Activated T-helper 17 cell treated with anti-CD3 and anti-CD28 coated beads, Interleukin-2, amount 50 U/mL, for 72 hours (primary cell): ENCODE data around the gene ALOX5AP. TPM values are rescaled to one million over a fixed set of nuclear protein-coding genes. Genes with fewer than 3 reads are reported as not detected.

ENCODE experiments used
- ATAC-seq: fragments of 150-1000 bp; cut with Tn5 transposase; replicated peaks from 2 replicates; pipeline ENCODE4 v1.10.0; 2021; ENCODE audit warnings: mild to moderate bottlenecking, moderate library complexity
- H3K27ac Mint-ChIP-seq: one replicate; pipeline ENCODE4 v1.8.0; 2022; ENCODE audit warnings: mixed read lengths
- H3K27me3 Mint-ChIP-seq: one replicate; pipeline ENCODE4 v1.8.0; 2022; ENCODE audit warnings: mixed read lengths
- H3K36me3 Mint-ChIP-seq: one replicate; pipeline ENCODE4 v1.8.0; 2022; ENCODE audit warnings: low read depth, mild to moderate bottlenecking, mixed read lengths
- H3K4me1 Mint-ChIP-seq: one replicate; pipeline ENCODE4 v1.8.0; 2022; ENCODE audit warnings: mixed read lengths
- H3K4me3 Mint-ChIP-seq: one replicate; pipeline ENCODE4 v1.8.0; 2022; ENCODE audit warnings: mild to moderate bottlenecking, mixed read lengths
- H3K9me3 Mint-ChIP-seq: one replicate; pipeline ENCODE4 v1.8.0; 2022; ENCODE audit warnings: mixed read lengths
- total RNA-seq, 2 donors: library from RNA; stranded (reverse); gene quantifications; one replicate each; pipeline ENCODE4 v1.2.3, GENCODE V29; 2022

The ALOX5AP gene
- total RNA-seq: 10 to 100 TPM; 33.7 to 62.5 TPM

- peak; percentile 45 for ATAC-seq
- H3K27me3 Mint-ChIP-seq: no peaks in the 10 kb centered on the region
- H3K36me3 Mint-ChIP-seq: peaks cover 4% of the 10 kb centered on the region
- peaks cover 46% of the 10 kb centered on the region for H3K4me1 Mint-ChIP-seq
- H3K27ac Mint-ChIP-seq: peak within 1 kb of the TSS; percentile 89
- peak within 1 kb of the TSS; percentile 81 for H3K4me3 Mint-ChIP-seq
- H3K9me3 Mint-ChIP-seq: no peaks in the 10 kb centered on the region
Measured at GRCh38 chr13:30735025-30735871, at the start of gene ALOX5AP. Gene ALOX5AP, plus strand, starts transcription at chr13:30735543. Its CDS starts 63 bp downstream, at chr13:30735606.

- ATAC-seq: no peak
Measured at GRCh38 chr13:30685987-30686386, 49.4 kb upstream of the ALOX5AP start.

GRCh38 chr13:30687601-30688000 is 47.7 kb upstream of the ALOX5AP start:
- ATAC-seq: no peak
- Mint-ChIP-seq H3K36me3 (no peaks in the 10 kb centered on the region), H3K4me1 (no peaks in the 10 kb centered on the region), H3K9me3 (no peaks in the 10 kb centered on the region), H3K4me3 (no peak overlapping the region), H3K27me3 (no peaks in the 10 kb centered on the region), H3K27ac (no peak overlapping the region)

More at GRCh38 chr13:30685987-30686386, 49.4 kb upstream of the ALOX5AP start:
- H3K4me3 Mint-ChIP-seq: no peak overlapping the region
- no peaks in the 10 kb centered on the region for H3K27me3 Mint-ChIP-seq
- H3K9me3 Mint-ChIP-seq: no peaks in the 10 kb centered on the region
- H3K4me1 Mint-ChIP-seq: no peaks in the 10 kb centered on the region
- H3K36me3 Mint-ChIP-seq: no peaks in the 10 kb centered on the region
- H3K27ac Mint-ChIP-seq: no peak overlapping the region

GRCh38 chr13:30689752-30690151 is 45.6 kb upstream of the ALOX5AP start:
- ATAC-seq: no peak
- no peaks in the 10 kb centered on the region for H3K9me3 Mint-ChIP-seq
- peak overlapping the region; percentile 82 for H3K4me3 Mint-ChIP-seq
- H3K36me3 Mint-ChIP-seq: no peaks in the 10 kb centered on the region
- H3K27ac Mint-ChIP-seq: peak overlapping the region; percentile 84
- no peaks in the 10 kb centered on the region for H3K27me3 Mint-ChIP-seq
- no peaks in the 10 kb centered on the region for H3K4me1 Mint-ChIP-seq

GRCh38 chr13:30690282-30691188 is 44.8 kb upstream of the ALOX5AP start:
- Mint-ChIP-seq H3K4me1 (peaks cover 1% of the 10 kb centered on the region), H3K9me3 (no peaks in the 10 kb centered on the region), H3K27me3 (no peaks in the 10 kb centered on the region), H3K27ac (peak overlapping the region; percentile 84), H3K36me3 (no peaks in the 10 kb centered on the region), H3K4me3 (peak overlapping the region; percentile 82)
- ATAC-seq: peak; percentile 67

- Mint-ChIP-seq H3K4me1 (peaks cover 12% of the 10 kb centered on the region), H3K27ac (no peak overlapping the region), H3K36me3 (no peaks in the 10 kb centered on the region), H3K27me3 (no peaks in the 10 kb centered on the region), H3K9me3 (no peaks in the 10 kb centered on the region), H3K4me3 (no peak overlapping the region)
- no peak for ATAC-seq
Measured at GRCh38 chr13:30692113-30692512, 43.2 kb upstream of the ALOX5AP start.

GRCh38 chr13:30696278-30697176 is 38.8 kb upstream of the ALOX5AP start:
- H3K4me1 Mint-ChIP-seq: peaks cover 12% of the 10 kb centered on the region
- H3K4me3 Mint-ChIP-seq: peak overlapping the region; percentile 52
- no peaks in the 10 kb centered on the region for H3K36me3 Mint-ChIP-seq
- no peak overlapping the region for H3K27ac Mint-ChIP-seq
- no peaks in the 10 kb centered on the region for H3K27me3 Mint-ChIP-seq
- H3K9me3 Mint-ChIP-seq: no peaks in the 10 kb centered on the region
- ATAC-seq: peak; percentile 73

GRCh38 chr13:30697177-30697953 is 38.0 kb upstream of the ALOX5AP start:
- Mint-ChIP-seq H3K4me3 (no peak overlapping the region), H3K27ac (no peak overlapping the region), H3K9me3 (no peaks in the 10 kb centered on the region), H3K4me1 (peaks cover 12% of the 10 kb centered on the region), H3K27me3 (no peaks in the 10 kb centered on the region), H3K36me3 (no peaks in the 10 kb centered on the region)
- no peak for ATAC-seq

GRCh38 chr13:30697996-30698401 is 37.3 kb upstream of the ALOX5AP start:
- H3K4me1 Mint-ChIP-seq: peaks cover 12% of the 10 kb centered on the region
- no peaks in the 10 kb centered on the region for H3K27me3 Mint-ChIP-seq
- no peak overlapping the region for H3K4me3 Mint-ChIP-seq
- no peak overlapping the region for H3K27ac Mint-ChIP-seq
- ATAC-seq: no peak
- H3K9me3 Mint-ChIP-seq: no peaks in the 10 kb centered on the region
- no peaks in the 10 kb centered on the region for H3K36me3 Mint-ChIP-seq

- H3K4me3 Mint-ChIP-seq: no peak overlapping the region
- no peak for ATAC-seq
- no peaks in the 10 kb centered on the region for H3K9me3 Mint-ChIP-seq
- H3K4me1 Mint-ChIP-seq: peaks cover 12% of the 10 kb centered on the region
- no peaks in the 10 kb centered on the region for H3K36me3 Mint-ChIP-seq
- H3K27ac Mint-ChIP-seq: no peak overlapping the region
- no peaks in the 10 kb centered on the region for H3K27me3 Mint-ChIP-seq
Measured at GRCh38 chr13:30698488-30699005, 36.8 kb upstream of the ALOX5AP start.

GRCh38 chr13:30700364-30700763 is 35.0 kb upstream of the ALOX5AP start:
- H3K36me3 Mint-ChIP-seq: no peaks in the 10 kb centered on the region
- ATAC-seq: peak; percentile 18
- H3K27me3 Mint-ChIP-seq: no peaks in the 10 kb centered on the region
- no peak overlapping the region for H3K4me3 Mint-ChIP-seq
- H3K9me3 Mint-ChIP-seq: no peaks in the 10 kb centered on the region
- no peak overlapping the region for H3K27ac Mint-ChIP-seq
- peaks cover 12% of the 10 kb centered on the region for H3K4me1 Mint-ChIP-seq

GRCh38 chr13:30702006-30702405 is 33.3 kb upstream of the ALOX5AP start:
- no peaks in the 10 kb centered on the region for H3K36me3 Mint-ChIP-seq
- H3K27me3 Mint-ChIP-seq: no peaks in the 10 kb centered on the region
- ATAC-seq: no peak
- no peak overlapping the region for H3K4me3 Mint-ChIP-seq
- no peak overlapping the region for H3K27ac Mint-ChIP-seq
- H3K9me3 Mint-ChIP-seq: no peaks in the 10 kb centered on the region
- H3K4me1 Mint-ChIP-seq: no peaks in the 10 kb centered on the region

- Mint-ChIP-seq H3K4me1 (no peaks in the 10 kb centered on the region), H3K36me3 (no peaks in the 10 kb centered on the region), H3K27ac (no peak overlapping the region), H3K4me3 (no peak overlapping the region), H3K27me3 (no peaks in the 10 kb centered on the region), H3K9me3 (no peaks in the 10 kb centered on the region)
- no peak for ATAC-seq
Measured at GRCh38 chr13:30704596-30704995, 30.7 kb upstream of the ALOX5AP start.
